ENCODE measurements around the gene STAC.
"Not testable (repeated sequence)": the region's sequence is repeated elsewhere in the genome, so short reads cannot be mapped to it uniquely, and the experiment has no call there.

Gene STAC

DNA sequence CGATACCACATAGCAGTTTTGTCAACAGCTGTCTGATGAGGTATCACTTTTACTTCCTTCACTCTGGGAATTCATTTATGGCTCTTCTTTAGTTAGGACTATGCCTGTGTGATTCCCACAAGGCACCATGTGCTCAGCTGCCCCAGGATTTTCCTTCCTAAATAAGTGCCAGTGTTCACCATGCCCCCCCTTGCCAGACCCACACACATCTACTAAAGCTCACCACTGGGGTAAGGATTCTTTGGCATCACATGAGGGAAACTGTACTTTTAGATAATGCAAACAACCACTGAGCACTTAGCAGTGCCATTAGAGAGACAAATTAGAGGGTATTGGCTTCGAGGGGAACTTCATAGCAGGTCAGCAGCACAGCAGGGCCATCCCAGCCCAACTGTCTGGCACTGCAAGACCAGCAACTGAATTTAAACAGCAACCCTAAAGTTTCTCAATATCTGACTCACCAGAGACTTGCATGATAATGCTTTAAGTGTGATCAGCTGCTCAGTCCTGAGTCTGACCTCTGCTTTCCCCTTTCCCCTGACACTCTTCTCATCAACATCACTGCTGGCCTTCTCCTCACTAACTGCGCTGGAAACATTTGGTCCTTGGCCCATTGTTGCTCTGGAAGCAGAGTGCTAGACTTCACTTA is 114.3 kb downstream of the STAC start:
- CTCF ChIA-PET, result interaction anchor here (1.1 kb wide), 1 partner anchor 29 kb away, joined by 3 read pairs; no protein-coding TSS in a partner anchor
- DNase-seq (ENCODE audit: extremely low spot score), result no peak
- TF ChIP-seq, protein P1, sequence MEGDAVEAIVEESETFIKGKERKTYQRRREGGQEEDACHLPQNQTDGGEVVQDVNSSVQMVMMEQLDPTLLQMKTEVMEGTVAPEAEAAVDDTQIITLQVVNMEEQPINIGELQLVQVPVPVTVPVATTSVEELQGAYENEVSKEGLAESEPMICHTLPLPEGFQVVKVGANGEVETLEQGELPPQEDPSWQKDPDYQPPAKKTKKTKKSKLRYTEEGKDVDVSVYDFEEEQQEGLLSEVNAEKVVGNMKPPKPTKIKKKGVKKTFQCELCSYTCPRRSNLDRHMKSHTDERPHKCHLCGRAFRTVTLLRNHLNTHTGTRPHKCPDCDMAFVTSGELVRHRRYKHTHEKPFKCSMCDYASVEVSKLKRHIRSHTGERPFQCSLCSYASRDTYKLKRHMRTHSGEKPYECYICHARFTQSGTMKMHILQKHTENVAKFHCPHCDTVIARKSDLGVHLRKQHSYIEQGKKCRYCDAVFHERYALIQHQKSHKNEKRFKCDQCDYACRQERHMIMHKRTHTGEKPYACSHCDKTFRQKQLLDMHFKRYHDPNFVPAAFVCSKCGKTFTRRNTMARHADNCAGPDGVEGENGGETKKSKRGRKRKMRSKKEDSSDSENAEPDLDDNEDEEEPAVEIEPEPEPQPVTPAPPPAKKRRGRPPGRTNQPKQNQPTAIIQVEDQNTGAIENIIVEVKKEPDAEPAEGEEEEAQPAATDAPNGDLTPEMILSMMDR (IDR thresholded peaks at IDR 0.05; ENCODE audit: control extremely low read depth, extremely low read depth, low read depth, missing control alignments), result no peak
- POLR2A ChIA-PET, result no interaction called here

DNA sequence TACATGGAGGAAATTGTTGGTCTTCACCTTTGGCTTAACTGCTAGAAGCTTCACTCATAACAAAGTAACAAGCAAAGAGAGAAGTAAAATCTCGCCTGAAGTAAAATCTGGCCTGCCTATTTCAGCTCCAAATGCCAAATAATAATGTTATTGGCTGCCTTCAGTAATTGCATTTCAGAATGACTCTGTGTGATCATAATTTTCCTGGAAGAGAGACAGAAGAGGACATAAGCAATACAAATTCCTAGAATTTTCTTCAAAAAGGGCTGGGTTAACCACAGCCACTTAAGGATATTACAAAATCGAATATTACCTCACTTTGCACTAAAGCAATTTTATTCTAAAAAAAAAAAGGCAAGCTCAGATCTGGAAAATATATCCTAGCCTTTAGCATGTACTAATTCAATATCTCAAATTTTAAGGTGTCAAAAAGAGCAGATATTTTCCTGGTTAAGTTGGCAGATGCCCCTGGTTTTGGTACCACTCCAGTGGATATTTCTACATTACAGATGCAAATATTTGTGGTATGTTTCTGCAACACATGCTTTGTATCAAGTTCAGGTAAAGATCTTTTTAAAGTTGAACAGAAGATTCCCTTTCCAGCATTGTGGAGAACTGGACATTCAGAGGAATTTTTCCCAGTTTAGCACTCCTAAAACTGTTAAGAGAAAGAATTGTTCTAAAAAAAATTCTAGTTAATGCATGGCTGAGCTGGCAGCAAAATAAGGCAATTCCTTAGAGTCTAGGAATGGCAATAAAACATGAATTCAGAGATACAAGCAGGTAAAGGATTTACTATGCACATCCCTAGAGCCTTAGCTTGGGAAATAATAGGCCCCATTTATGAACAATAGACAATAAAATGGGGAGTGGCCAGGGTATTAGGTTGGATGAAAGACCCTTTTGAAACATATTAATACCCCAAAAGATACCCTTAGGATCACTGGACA is 116.7 kb downstream of the STAC start:
- TF ChIP-seq, protein P1 (IDR thresholded peaks at IDR 0.05; ENCODE audit: control extremely low read depth, extremely low read depth, low read depth, missing control alignments), result no peak
- CTCF ChIA-PET, result interaction anchor here (1.0 kb wide), 1 partner anchor 13 kb away, joined by 3 read pairs; no protein-coding TSS in a partner anchor
- POLR2A ChIA-PET, result no interaction called here
- no peak for DNase-seq (ENCODE audit: extremely low spot score)

DNA sequence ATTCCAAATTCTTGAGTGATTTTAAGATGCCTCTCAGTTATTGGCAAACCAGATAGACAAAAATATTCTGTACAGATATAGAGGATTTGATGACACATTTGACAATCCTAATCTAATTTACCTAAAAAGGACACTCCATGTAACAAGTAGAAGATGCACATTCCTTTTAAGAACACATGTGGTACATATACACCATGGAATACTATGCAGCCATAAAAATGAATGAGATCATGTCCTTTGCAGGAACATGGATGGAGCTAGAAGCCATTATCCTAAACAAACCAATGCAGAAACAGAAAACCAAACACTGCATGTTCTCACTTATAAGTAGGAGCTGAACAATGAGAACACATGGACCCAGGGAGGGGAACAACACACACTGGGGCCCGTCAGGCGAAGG is 119.7 kb downstream of the STAC start:
- POLR2A ChIA-PET; CTCF ChIA-PET; DNase-seq (ENCODE audit: extremely low spot score): not testable (repeated sequence)

DNA sequence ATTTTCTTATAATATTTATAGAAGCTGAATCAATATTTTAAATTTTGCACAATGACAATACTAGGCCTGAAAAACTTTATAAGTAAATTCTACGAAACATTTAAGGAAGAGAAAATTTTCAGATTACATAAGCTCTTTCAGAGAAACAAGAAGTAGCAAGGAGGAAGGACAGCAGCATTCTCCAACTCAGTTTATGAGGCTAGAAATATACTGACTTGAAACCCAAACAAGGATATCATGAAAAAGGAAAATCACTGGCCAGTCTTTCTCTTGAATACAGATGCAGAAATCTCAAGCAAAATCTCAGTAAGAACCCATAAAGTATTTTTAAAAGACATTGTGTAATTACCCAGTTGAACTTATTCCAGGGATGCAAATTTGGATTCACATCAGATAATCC is 121.3 kb downstream of the STAC start:
- CTCF ChIA-PET, result interaction anchor here (1.0 kb wide), 1 partner anchor 9 kb away, joined by 3 read pairs; no protein-coding TSS in a partner anchor
- DNase-seq (ENCODE audit: extremely low spot score), result no peak
- TF ChIP-seq, protein P1 (IDR thresholded peaks at IDR 0.05; ENCODE audit: control extremely low read depth, extremely low read depth, low read depth, missing control alignments), result no peak
- POLR2A ChIA-PET, result no interaction called here

DNA sequence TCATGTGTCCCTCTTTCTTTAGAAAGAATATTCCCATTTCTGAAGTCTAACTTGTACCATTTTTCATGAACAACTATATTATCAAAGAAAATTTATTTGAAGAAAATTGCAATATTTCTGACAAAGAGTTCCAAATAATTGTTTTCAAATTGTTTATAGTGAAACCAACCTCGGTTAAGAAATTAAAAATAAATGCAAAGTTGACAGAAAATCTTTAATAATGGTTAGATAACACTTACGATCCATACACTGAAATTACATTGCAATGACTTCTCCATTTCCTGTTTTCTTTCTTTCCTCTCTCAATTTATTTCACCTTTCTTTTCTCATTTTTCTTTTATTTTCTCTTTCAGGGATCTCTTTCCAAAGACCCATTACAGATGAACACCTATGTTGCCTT is 125.1 kb downstream of the STAC start:
- CTCF ChIA-PET, result no interaction called here
- TF ChIP-seq, protein P1 (IDR thresholded peaks at IDR 0.05; ENCODE audit: control extremely low read depth, extremely low read depth, low read depth, missing control alignments), result no peak
- no peak for DNase-seq (ENCODE audit: extremely low spot score)
- POLR2A ChIA-PET, result no interaction called here

DNA sequence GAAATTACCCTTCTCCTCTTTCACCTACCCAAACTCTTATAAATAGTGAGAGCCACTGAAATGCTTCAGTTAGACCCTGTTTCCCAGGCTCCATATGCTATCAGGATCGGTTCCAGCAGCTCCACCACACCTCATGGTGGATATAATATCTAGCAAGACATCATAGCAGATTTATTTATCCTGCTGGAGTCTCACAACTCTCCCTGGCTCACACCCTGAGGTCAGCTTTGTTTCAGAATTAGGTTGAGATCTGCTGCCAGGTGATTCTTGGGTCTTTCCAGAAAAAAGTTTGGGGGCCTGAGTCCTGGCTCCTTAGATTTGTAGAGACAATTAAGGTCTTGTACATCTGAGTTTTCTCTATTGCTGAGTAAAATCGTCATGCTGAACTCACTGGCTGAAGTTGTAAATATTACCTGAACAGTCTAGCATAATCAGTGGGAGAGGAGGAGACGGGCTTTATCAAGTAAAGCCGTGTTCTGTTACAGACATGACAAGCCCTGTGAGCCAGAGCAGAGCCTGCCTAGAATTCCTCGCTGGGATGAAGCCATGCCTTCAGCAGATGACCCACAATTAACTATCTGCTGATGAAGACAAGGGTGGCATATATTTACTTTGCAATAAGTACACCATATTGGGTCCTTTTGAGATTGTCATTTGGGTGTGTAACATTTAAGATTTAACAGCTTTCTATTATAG is 131.6 kb downstream of the STAC start:
- TF ChIP-seq, protein P1 (IDR thresholded peaks at IDR 0.05; ENCODE audit: control extremely low read depth, extremely low read depth, low read depth, missing control alignments), result no peak
- no peak for DNase-seq (ENCODE audit: extremely low spot score)
- POLR2A ChIA-PET, result no interaction called here
- CTCF ChIA-PET, result no interaction called here

Measured in GM10248 (cell line).